Epithelial cell of proximal tubule (primary cell): ENCODE data around the gene CACNB2. TPM values are rescaled to one million over a fixed set of nuclear protein-coding genes. Genes with fewer than 3 reads are reported as not detected.

Experiments used
- DNase-seq: peaks from one replicate; pipeline ENCODE4 v3.0.0-alpha.2; 2011; ENCODE audit warnings: low read depth
- H3K4me3 ChIP-seq: 2 replicates; pipeline ENCODE4 v1.5.1; 2011; ENCODE audit warnings: low read depth, mild to moderate bottlenecking, low read length
- CTCF ChIP-seq: conservative IDR thresholded peaks from 2 replicates; pipeline ENCODE4 v1.5.1; 2012; ENCODE audit warnings: low read depth, mild to moderate bottlenecking, low read length
- total RNA-seq: library from RNA; depleted of rRNA; stranded (reverse); fragments of >200 nt; gene quantifications from 2 replicates; pipeline ENCODE4 v1.2.3, GENCODE V29; 2015

CACNB2 gene
- total RNA-seq, 1 donor from 2014 or later: not detected

GRCh38 chr10:18343573-18343972 is 203.3 kb downstream of the CACNB2 start:
- TF ChIP-seq CTCF: no peak
- no peak for DNase-seq
- no peak overlapping the region for H3K4me3 ChIP-seq

- no peak for TF ChIP-seq CTCF
- H3K4me3 ChIP-seq: peak overlapping the region; percentile 28
- no peak for DNase-seq
Observed at GRCh38 chr10:18345308-18345707, 205.1 kb downstream of the CACNB2 start.

- no peak for DNase-seq
- no peak overlapping the region for H3K4me3 ChIP-seq
- no peak for TF ChIP-seq CTCF
Observed at GRCh38 chr10:18350340-18350739, 210.1 kb downstream of the CACNB2 start.

GRCh38 chr10:18351421-18351820 is 211.2 kb downstream of the CACNB2 start:
- TF ChIP-seq CTCF: no peak
- DNase-seq: no peak
- H3K4me3 ChIP-seq: no peak overlapping the region

- TF ChIP-seq CTCF: no peak
- H3K4me3 ChIP-seq: no peak overlapping the region
- DNase-seq: no peak
Observed at GRCh38 chr10:18352175-18352574, 212.0 kb downstream of the CACNB2 start.

- H3K4me3 ChIP-seq: no peak overlapping the region
- TF ChIP-seq CTCF: no peak
- DNase-seq: no peak
Observed at GRCh38 chr10:18359812-18360211, 219.6 kb downstream of the CACNB2 start.

- TF ChIP-seq CTCF: no peak
- no peak for DNase-seq
- no peak overlapping the region for H3K4me3 ChIP-seq
Observed at GRCh38 chr10:18362892-18363291, 222.7 kb downstream of the CACNB2 start.
